DND-41 (cell line): Measurements from ENCODE around the gene C14orf93.

Source experiments
- ATAC-seq: fragments of 200-7000 bp; cut with Tn5 transposase; 3 replicates; pipeline ENCODE4 v1.9.1; 2021; ENCODE audit warnings: low read depth; ENCODE audit not compliant: insufficient read depth
- DNase-seq: peaks from one replicate; pipeline ENCODE4 v3.0.0-alpha.2; 2020
- H2AFZ ChIP-seq: 2 replicates; pipeline ENCODE4 v1.6.0; 2012; ENCODE audit warnings: low read depth, low read length
- H3K27ac ChIP-seq: 2 replicates; pipeline ENCODE4 v1.5.1; 2012; ENCODE audit warnings: low read length, inconsistent platforms
- H3K27me3 ChIP-seq: fragments of 200-600 bp; sonication (generic); 2 replicates; pipeline ENCODE4 v1.6.0; 2012; ENCODE audit warnings: low read length, mild to moderate bottlenecking, inconsistent platforms; ENCODE audit not compliant: insufficient read depth, poor library complexity
- H3K36me3 ChIP-seq: 2 replicates; pipeline ENCODE4 v1.5.1; 2012; ENCODE audit warnings: low read length, inconsistent platforms; ENCODE audit not compliant: insufficient read depth
- H3K4me1 ChIP-seq: 2 replicates; pipeline ENCODE4 v1.5.1; 2012; ENCODE audit warnings: mild to moderate bottlenecking, low read length; ENCODE audit not compliant: insufficient read depth
- H3K4me2 ChIP-seq: 2 replicates; pipeline ENCODE4 v1.6.0; 2012; ENCODE audit warnings: mild to moderate bottlenecking, moderate library complexity, low read length, inconsistent platforms; ENCODE audit not compliant: insufficient read depth
- H3K4me3 ChIP-seq, 2 experiments: fragments of 200-600 bp in 1 of 2; shearing (Covaris generic) in 1 of 2; 2 replicates each; pipeline ENCODE4 v1.5.1; 2012 to 2016; ENCODE audit warnings: inconsistent platforms in 2 of 2, low read length in 2 of 2, mild to moderate bottlenecking in 2 of 2, low read depth in 1 of 2, moderate library complexity in 1 of 2
- H3K79me2 ChIP-seq: 2 replicates; pipeline ENCODE4 v1.6.0; 2012; ENCODE audit warnings: low read length, inconsistent platforms; ENCODE audit not compliant: insufficient read depth
- H3K9ac ChIP-seq: 2 replicates; pipeline ENCODE4 v1.6.0; 2012; ENCODE audit warnings: low read depth, mild to moderate bottlenecking, inconsistent platforms, low read length, moderate library complexity
- H3K9me3 ChIP-seq: 2 replicates; pipeline ENCODE4 v1.5.1; 2012; ENCODE audit warnings: low read length, moderate library complexity, mild to moderate bottlenecking, inconsistent platforms; ENCODE audit not compliant: insufficient read depth, severe bottlenecking
- H4K20me1 ChIP-seq: 2 replicates; pipeline ENCODE4 v1.6.0; 2012; ENCODE audit warnings: low read length; ENCODE audit not compliant: insufficient read depth
- EZH2 ChIP-seq: IDR thresholded peaks from 3 replicates; pipeline ENCODE4 v1.6.1; 2012; ENCODE audit warnings: borderline replicate concordance, low read depth, mild to moderate bottlenecking, moderate library complexity, low read length, inconsistent platforms; ENCODE audit not compliant: severe bottlenecking
- TF ChIP-seq, protein P1 (sequence below): IDR thresholded peaks from 2 replicates; pipeline ENCODE4 v1.5.1; 2012; ENCODE audit warnings: borderline replicate concordance, low read length, moderate library complexity, mild to moderate bottlenecking; ENCODE audit not compliant: poor library complexity, severe bottlenecking; ENCODE audit errors: extremely low read depth

Gene C14orf93

DNA sequence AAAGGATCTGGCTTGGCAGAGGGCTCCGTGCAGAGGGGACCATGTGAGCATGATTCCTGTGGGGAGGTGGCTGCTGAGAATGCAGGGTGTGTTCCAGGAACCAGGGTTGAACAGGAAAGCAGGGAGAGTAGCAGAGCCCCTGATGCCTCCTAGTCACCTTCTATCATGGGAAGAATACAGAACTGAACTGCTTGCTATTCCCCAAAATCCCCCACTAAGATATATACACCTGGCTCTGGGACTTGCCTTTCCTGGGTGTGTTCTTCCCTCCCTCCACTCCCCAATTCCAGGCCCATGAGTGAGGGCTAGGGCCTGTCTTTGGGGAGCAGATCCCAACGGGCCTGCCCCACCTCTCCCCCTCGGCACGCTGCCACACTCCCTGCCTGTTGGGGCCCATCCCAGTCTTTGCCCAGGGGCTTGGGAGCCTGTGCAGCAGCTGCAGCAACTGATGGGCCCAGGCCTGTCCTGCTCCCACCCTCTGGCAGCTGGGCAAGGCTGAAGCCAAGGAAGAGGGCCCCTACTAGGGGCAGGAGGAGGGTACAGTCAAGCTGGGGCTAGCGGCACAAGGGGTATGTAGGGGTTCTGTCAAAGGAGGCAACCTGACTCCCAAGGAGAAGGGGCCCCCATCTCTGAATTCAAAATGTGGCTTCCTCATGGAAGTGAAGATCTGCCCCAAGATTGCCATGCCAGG lies 30.8 kb downstream of the C14orf93 start:
- TF ChIP-seq, protein P1, sequence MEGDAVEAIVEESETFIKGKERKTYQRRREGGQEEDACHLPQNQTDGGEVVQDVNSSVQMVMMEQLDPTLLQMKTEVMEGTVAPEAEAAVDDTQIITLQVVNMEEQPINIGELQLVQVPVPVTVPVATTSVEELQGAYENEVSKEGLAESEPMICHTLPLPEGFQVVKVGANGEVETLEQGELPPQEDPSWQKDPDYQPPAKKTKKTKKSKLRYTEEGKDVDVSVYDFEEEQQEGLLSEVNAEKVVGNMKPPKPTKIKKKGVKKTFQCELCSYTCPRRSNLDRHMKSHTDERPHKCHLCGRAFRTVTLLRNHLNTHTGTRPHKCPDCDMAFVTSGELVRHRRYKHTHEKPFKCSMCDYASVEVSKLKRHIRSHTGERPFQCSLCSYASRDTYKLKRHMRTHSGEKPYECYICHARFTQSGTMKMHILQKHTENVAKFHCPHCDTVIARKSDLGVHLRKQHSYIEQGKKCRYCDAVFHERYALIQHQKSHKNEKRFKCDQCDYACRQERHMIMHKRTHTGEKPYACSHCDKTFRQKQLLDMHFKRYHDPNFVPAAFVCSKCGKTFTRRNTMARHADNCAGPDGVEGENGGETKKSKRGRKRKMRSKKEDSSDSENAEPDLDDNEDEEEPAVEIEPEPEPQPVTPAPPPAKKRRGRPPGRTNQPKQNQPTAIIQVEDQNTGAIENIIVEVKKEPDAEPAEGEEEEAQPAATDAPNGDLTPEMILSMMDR, result no peak
- TF ChIP-seq EZH2, result no peak
- Histone ChIP-seq H3K9me3 (no peaks in the 10 kb centered on the region), H2AFZ (no peak overlapping the region), H3K4me1 (peaks cover 47% of the 10 kb centered on the region), H3K4me2 (peak overlapping the region; percentile 77), H3K27ac (no peak overlapping the region), H3K9ac (no peak overlapping the region; the same call in 1 of the 2 replicates), H4K20me1 (peaks cover 9% of the 10 kb centered on the region; the same call in 1 of the 2 replicates), H3K79me2 (peaks cover 12% of the 10 kb centered on the region; the same call in 1 of the 2 replicates), H3K36me3 (peaks cover 25% of the 10 kb centered on the region), H3K27me3 (no peaks in the 10 kb centered on the region), H3K4me3 (no peak overlapping the region)
- ATAC-seq, result no peak
- DNase-seq, result no peak

DNA sequence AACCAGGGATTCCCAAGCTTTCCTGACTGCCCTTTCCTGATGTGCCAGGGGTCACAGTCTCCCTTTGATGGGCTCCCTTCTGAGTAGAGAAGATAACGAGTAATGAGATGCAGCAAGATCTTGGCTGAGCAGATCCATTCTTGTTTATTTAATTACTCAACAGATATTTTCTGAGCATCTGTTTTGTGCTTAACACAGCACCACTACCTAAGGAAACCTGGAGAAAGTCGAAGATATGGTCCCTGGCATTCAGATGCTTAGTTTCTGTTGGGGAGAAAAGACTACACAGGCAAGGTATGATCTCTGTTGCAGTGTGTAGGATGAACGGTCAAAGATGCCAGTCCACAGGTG lies 31.5 kb downstream of the C14orf93 start:
- peaks cover 31% of the 10 kb centered on the region for H3K36me3 ChIP-seq

DNA sequence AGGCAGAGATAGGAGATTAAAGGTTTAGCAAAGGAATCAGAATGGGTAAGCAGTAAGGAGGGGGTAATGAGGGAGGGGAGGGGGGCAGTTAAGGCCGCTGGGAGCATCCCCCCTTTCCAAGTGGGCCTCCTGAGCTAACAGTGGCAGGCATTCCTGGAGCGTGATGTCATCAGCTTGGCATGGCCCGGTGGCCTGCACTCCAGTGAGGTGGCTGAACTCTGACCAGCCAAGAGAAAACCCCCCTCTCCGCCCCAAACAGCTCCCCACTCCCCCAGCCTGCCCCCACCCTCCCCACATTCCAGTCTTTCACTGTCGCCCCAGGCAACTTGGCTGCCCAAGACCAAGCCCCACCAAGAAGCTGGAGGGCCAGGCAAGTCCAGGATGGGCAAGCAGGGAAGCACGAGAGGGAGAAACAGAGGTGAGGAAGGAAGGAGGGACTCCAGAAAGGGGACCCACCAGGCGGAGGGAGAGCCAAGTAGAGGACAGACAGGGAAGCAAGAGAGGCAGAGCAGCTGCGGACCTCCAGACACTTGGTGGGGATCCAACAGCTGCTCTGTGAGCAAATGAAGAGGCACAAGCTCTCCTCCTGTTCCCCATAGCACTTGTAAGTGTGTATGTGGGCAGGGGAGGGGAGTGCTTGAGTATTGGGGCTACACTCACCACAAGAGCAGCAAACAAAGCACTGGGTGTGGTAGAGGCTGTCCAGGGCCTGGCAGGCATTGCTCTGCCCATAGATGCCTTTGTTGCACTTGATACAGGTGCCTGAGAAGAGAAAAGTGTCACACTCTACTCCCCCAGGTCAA lies 32.1 kb downstream of the C14orf93 start:
- ATAC-seq (no peak), DNase-seq (no peak)
- no peaks in the 10 kb centered on the region for H3K9me3 ChIP-seq
- peaks cover 37% of the 10 kb centered on the region for H3K36me3 ChIP-seq
- no peak overlapping the region for H3K9ac ChIP-seq
- H3K4me2 ChIP-seq, result no peak overlapping the region
- TF ChIP-seq, protein P1, result no peak
- no peak for TF ChIP-seq EZH2
- H3K4me1 ChIP-seq, result peaks cover 39% of the 10 kb centered on the region
- peaks cover 14% of the 10 kb centered on the region for H4K20me1 ChIP-seq
- H3K4me3 ChIP-seq, result no peak overlapping the region
- H3K27me3 ChIP-seq, result no peaks in the 10 kb centered on the region
- H2AFZ ChIP-seq, result no peak overlapping the region
- H3K27ac ChIP-seq, result no peak overlapping the region
- H3K79me2 ChIP-seq, result peaks cover 12% of the 10 kb centered on the region; the same call in 1 of the 2 replicates

More for the DNA sequence above, 31.5 kb downstream of the C14orf93 start:
- TF ChIP-seq, protein P1, result no peak
- no peak for TF ChIP-seq EZH2
- H3K79me2 ChIP-seq, result peaks cover 12% of the 10 kb centered on the region; the same call in 1 of the 2 replicates
- H4K20me1 ChIP-seq, result peaks cover 10% of the 10 kb centered on the region
- H3K4me1 ChIP-seq, result peaks cover 44% of the 10 kb centered on the region
- no peak overlapping the region for H3K4me3 ChIP-seq
- no peak overlapping the region for H3K27ac ChIP-seq
- no peak for DNase-seq
- H3K9ac ChIP-seq, result no peak overlapping the region
- no peak overlapping the region for H3K4me2 ChIP-seq
- H3K9me3 ChIP-seq, result no peaks in the 10 kb centered on the region
- no peak overlapping the region for H2AFZ ChIP-seq
- ATAC-seq, result no peak
- no peaks in the 10 kb centered on the region for H3K27me3 ChIP-seq
